Measurements from ENCODE around the gene SOS1. TPM values are rescaled to one million over a fixed set of nuclear protein-coding genes. Genes with fewer than 3 reads are reported as not detected.

The SOS1 gene
- total and polyA plus RNA-seq, 2 donors (not counting 3 experiments of a cell fraction or from before 2014, with no cell fraction given) = 22.2 to 32.5 TPM

- Histone ChIP-seq H3K79me2 (ENCODE audit: control insufficient read depth, insufficient read depth, low read length) (peaks cover 79% of the 10 kb centered on the region), H3K9ac (replicated peaks; ENCODE audit: extremely low read depth, insufficient read depth, low read length) (no peak overlapping the region), H3K27ac (ENCODE audit: insufficient read depth, low read depth, low read length) (no peak overlapping the region), H3K4me2 (ENCODE audit: insufficient read depth, low read length) (no peak overlapping the region), H3K9me1 (replicated peaks; ENCODE audit: control insufficient read depth, extremely low read depth, insufficient read depth, low read length) (no peaks in the 10 kb centered on the region), H3K27me3 (ENCODE audit: control insufficient read depth in 2 of 2, insufficient read depth in 2 of 2, low read length in 2 of 2) (no peaks in the 10 kb centered on the region), H3K4me3 (replicated peaks in 1 of 3; ENCODE audit: insufficient read depth in 1 of 3, low read depth in 1 of 3, low read length in 3 of 3) (no peak overlapping the region), H4K20me1 (replicated peaks; ENCODE audit: control insufficient read depth, extremely low read depth, insufficient read depth, low read length) (peaks cover 5% of the 10 kb centered on the region), H3K36me3 (ENCODE audit: control insufficient read depth in 2 of 2, extremely low read depth in 1 of 2, insufficient read depth in 2 of 2, low read length in 2 of 2) (no peaks in the 10 kb centered on the region), H2AFZ (ENCODE audit: low read depth, low read length) (no peak overlapping the region), H3K9me3 (replicated peaks; ENCODE audit: control insufficient read depth, insufficient read depth, low read length) (no peaks in the 10 kb centered on the region), H3K4me1 (ENCODE audit: control insufficient read depth, extremely low read depth, insufficient read depth, low read length) (peaks cover 3% of the 10 kb centered on the region)
- CTCF ChIA-PET = no interaction called here
- TF ChIP-seq POLR2AphosphoS5 (IDR thresholded peaks at IDR 0.05; ENCODE audit: insufficient read depth, low read depth, low read length) (no peak), MYC (IDR thresholded peaks at IDR 0.05; ENCODE audit: low read depth, low read length) (no peak), FOS (IDR thresholded peaks at IDR 0.05; ENCODE audit: borderline replicate concordance, insufficient read depth, low read length) (no peak), POLR2A (IDR thresholded peaks at IDR 0.05; ENCODE audit: low read depth, low read length) (no peak), CTCF (IDR thresholded peaks at IDR 0.05; ENCODE audit: extremely low read depth in 1 of 2, insufficient read depth in 1 of 2, low read depth in 1 of 2, low read length in 2 of 2) (no peak), GATA2 (IDR thresholded peaks at IDR 0.05; ENCODE audit: insufficient read depth, insufficient read length, low read depth, low read length) (no peak), EZH2 (IDR thresholded peaks at IDR 0.05; ENCODE audit: borderline replicate concordance, low read depth, low read length, severe bottlenecking) (no peak), JUN (IDR thresholded peaks at IDR 0.05; ENCODE audit: borderline replicate concordance, insufficient read depth, insufficient read length, low read depth) (no peak)
- TF ChIP-seq, protein P1, sequence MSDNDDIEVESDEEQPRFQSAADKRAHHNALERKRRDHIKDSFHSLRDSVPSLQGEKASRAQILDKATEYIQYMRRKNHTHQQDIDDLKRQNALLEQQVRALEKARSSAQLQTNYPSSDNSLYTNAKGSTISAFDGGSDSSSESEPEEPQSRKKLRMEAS (IDR thresholded peaks at IDR 0.05; ENCODE audit: insufficient read depth, insufficient read length) = no peak
- no TSS peak for BruUV-seq (replicated peaks)
- POLR2A ChIA-PET = no interaction called here
- DNase-seq (ENCODE audit: low read depth, low spot score) (no peak), FAIRE-seq (no peak)
- dilution Hi-C loops (cut with MboI; ENCODE audit: extremely low pct_ligation_motif_present, low sequenced_read_pairs) (no loop called here), intact Hi-C loops (cut with micrococcal nuclease) (no loop called here)
Measured at GRCh38 chr2:39099310-39099869, 21.5 kb downstream of the SOS1 start.
